Measurements from ENCODE around the gene PTGER3.

PTGER3 gene

GRCh38 chr1:71047635-71048607, at the start of gene PTGER3:
PTGER3 (minus strand) TSS chr1:71047816; CDS start chr1:71047577, 239 bp downstream.
- FAIRE-seq = no peak

- no peak for FAIRE-seq
These were observed 47.3 kb upstream of the PTGER3 start for GRCh38 chr1:71094913-71095312.

- no peak for FAIRE-seq
These were observed 46.3 kb upstream of the PTGER3 start for GRCh38 chr1:71093938-71094337.

- FAIRE-seq = no peak
These were observed 42.1 kb upstream of the PTGER3 start for GRCh38 chr1:71089536-71090270.

- FAIRE-seq = no peak
These were observed 41.1 kb upstream of the PTGER3 start for GRCh38 chr1:71088645-71089287.

GRCh38 chr1:71087713-71088112, 40.1 kb upstream of the PTGER3 start:
- FAIRE-seq = no peak

GRCh38 chr1:71087060-71087459, 39.4 kb upstream of the PTGER3 start:
- no peak for FAIRE-seq

GRCh38 chr1:71086331-71086730, 38.7 kb upstream of the PTGER3 start:
- no peak for FAIRE-seq

- FAIRE-seq = no peak
These were observed 35.7 kb upstream of the PTGER3 start for GRCh38 chr1:71083271-71083670.

GRCh38 chr1:71081697-71082080, 34.1 kb upstream of the PTGER3 start:
- no peak for FAIRE-seq

GRCh38 chr1:71080739-71081696, 33.4 kb upstream of the PTGER3 start, which contains the start of gene ZRANB2:
ZRANB2 (minus strand) TSS chr1:71081035; CDS start chr1:71080995, 40 bp downstream.
- FAIRE-seq = peak; percentile 97

GRCh38 chr1:71080230-71080738, 32.7 kb upstream of the PTGER3 start:
- no peak for FAIRE-seq

- no peak for FAIRE-seq
These were observed 27.1 kb upstream of the PTGER3 start for GRCh38 chr1:71074681-71075080.

GRCh38 chr1:71072273-71072672, 24.7 kb upstream of the PTGER3 start:
- FAIRE-seq = no peak

GRCh38 chr1:71071720-71072119, 24.1 kb upstream of the PTGER3 start:
- FAIRE-seq = no peak

GRCh38 chr1:71068325-71069240, 21.0 kb upstream of the PTGER3 start:
- FAIRE-seq = no peak

GRCh38 chr1:71054791-71055190, 7.2 kb upstream of the PTGER3 start:
- FAIRE-seq = no peak

- FAIRE-seq = no peak
These were observed 6.7 kb upstream of the PTGER3 start for GRCh38 chr1:71054281-71054731.

- no peak for FAIRE-seq
These were observed 6.1 kb upstream of the PTGER3 start for GRCh38 chr1:71053758-71054157.

GRCh38 chr1:71053146-71053545, 5.5 kb upstream of the PTGER3 start:
- no peak for FAIRE-seq
